Esophagus muscularis mucosa (tissue), 4 donors: ENCODE results near the gene NSD2. TPM values are rescaled to one million over a fixed set of nuclear protein-coding genes. Genes with fewer than 3 reads are reported as not detected.

Source experiments
- DNase-seq: peaks from one replicate; pipeline ENCODE4 v3.0.0-alpha.2; 2017; ENCODE audit errors: extremely low spot score
- H3K27ac ChIP-seq, 4 donors: fragments of 200-600 bp; sonication (generic); replicated peaks in 1 of 4; 1 replicate in 3 of 4; 2 replicates in 1 of 4; pipeline ENCODE4 v1.5.1; 2016 to 2019; ENCODE audit warnings: mild to moderate bottlenecking in 1 of 4
- H3K27me3 ChIP-seq, 4 donors: fragments of 200-600 bp; sonication (generic); one replicate each; pipeline versions ENCODE4 v1.5.1 to v1.6.0; 2016 to 2019
- H3K36me3 ChIP-seq, 4 donors: fragments of 200-600 bp; sonication (generic); one replicate each; pipeline ENCODE4 v1.5.1; 2016 to 2019
- H3K4me1 ChIP-seq, 4 donors: fragments of 200-600 bp; sonication (generic); one replicate each; pipeline ENCODE4 v1.5.1; 2016 to 2019
- H3K4me3 ChIP-seq, 4 donors: fragments of 200-600 bp; sonication (generic); 1 replicate in 2 of 4; 2 replicates in 2 of 4; pipeline ENCODE4 v1.5.1; 2016 to 2019; ENCODE audit warnings: mild to moderate bottlenecking in 4 of 4, moderate library complexity in 1 of 4
- H3K9me3 ChIP-seq, 4 donors: fragments of 200-600 bp; sonication (generic); 1 replicate in 3 of 4; 2 replicates in 1 of 4; pipeline ENCODE4 v1.5.1; 2016 to 2019
- CTCF ChIP-seq, 3 experiments: fragments of 200-600 bp in 2 of 3; fragments of 450-650 bp in 1 of 3; sonication (generic) in 2 of 3; IDR thresholded peaks; one replicate each; pipeline ENCODE4 v1.5.1; 2017 to 2019; ENCODE audit warnings: antibody characterized with exemption in 3 of 3, mild to moderate bottlenecking in 2 of 3, moderate library complexity in 1 of 3
- EP300 ChIP-seq: sonication (generic); formaldehyde crosslinking; IDR thresholded peaks from one replicate; pipeline ENCODE4 v1.6.1; 2017; ENCODE audit warnings: antibody characterized with exemption
- POLR2A ChIP-seq: fragments of 450-650 bp; IDR thresholded peaks from one replicate; pipeline ENCODE4 v1.6.1; 2017; ENCODE audit warnings: antibody characterized with exemption, moderate library complexity, mild to moderate bottlenecking, low read depth
- POLR2AphosphoS5 ChIP-seq, 2 donors: sonication (generic); formaldehyde crosslinking; IDR thresholded peaks; one replicate each; pipeline ENCODE4 v1.6.1; 2017; ENCODE audit warnings: antibody characterized with exemption in 2 of 2
- WGBS: methylation state at CpG from one replicate; pipeline ENCODE4 v1.1.5; 2018; 5-methylcytosine and 5-hydroxymethylcytosine counted together
- intact Hi-C: fragments of 100-400 bp; cut with DNase I; formaldehyde crosslinking; loops from one replicate; pipeline ENCODE4 v1.15.1; 2023
- total RNA-seq, 4 donors: library from RNA; depleted of rRNA; stranded (reverse); fragments of >200 nt; gene quantifications; one replicate each; pipeline versions ENCODE4 v1.1.0 to v1.2.1, GENCODE V29; 2016

The NSD2 gene
- total RNA-seq, 4 donors from 2014 or later, result 31.8 to 44.2 (median 37.5) TPM

DNA sequence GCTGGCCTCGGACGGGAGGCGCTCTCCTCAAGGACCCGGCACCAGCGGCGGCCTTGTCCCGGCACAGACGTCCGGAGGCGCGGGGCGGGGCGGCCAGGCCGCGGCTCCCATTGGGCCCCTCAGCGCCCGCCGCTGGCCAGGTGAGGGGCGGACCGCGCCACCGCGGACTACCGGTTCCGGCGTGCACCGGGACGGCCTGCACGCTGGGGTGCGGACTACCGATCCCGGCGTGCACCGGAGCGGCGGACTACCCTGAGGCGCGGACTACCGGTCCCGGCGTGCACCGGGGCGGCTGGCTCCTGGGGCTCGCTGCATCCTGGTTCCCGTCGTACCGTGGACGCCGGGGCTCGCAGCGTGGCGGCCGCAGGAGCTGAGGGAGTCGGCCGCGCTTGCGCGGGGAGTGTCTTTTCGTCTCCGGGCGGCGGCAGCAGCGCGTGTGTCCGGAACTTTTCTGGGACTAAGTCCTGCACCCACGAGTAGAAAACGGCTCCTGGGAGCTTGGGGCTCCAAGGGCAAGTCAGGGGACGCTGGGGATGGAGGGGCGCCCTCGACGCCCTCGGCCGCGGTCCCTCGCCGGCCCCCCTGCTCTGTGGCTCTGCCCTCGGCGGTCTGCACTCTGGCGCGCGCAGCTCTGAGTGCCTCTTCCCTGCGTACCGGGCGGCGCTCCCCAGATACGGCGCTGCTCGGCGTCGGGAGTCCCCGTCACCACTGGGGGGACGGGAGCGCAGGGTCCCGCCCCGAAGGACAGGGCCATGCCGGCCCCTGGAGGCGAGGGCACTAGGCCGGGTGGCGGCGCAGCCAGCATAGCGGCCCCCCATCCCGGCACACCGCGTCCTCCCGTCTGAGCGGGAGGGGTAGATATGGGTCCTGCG lies 14.9 kb upstream of the NSD2 start, which contains the start of gene LETM1:
Gene LETM1 (minus strand): TSS at position 86 of the 872 bp plus-strand sequence. CDS start 206 bp downstream, outside the sequence.
- peak within 1 kb of the TSS; percentile 67 to 92 (median 78) for H3K4me3 ChIP-seq
- 0% methylated on average over 16 of the region's 107 CpGs for WGBS
- no peak for TF ChIP-seq EP300
- TF ChIP-seq POLR2A, result no peak
- TF ChIP-seq CTCF (IDR thresholded peaks at IDR 0.05), result peak in 1 of 3 experiments; percentile 21
- peak; percentile 81 to 95 for TF ChIP-seq POLR2AphosphoS5 (IDR thresholded peaks at IDR 0.05)
- no peaks in the 10 kb centered on the region for H3K9me3 ChIP-seq
- H3K4me1 ChIP-seq, result peaks cover 40 to 61% (median 48%) of the 10 kb centered on the region in 4 donors
- intact Hi-C loops, result loop anchor here (5.0 kb wide), 1 partner anchor 41 kb away; no protein-coding TSS in a partner anchor
- H3K27ac ChIP-seq, result peak within 1 kb of the TSS; percentile 73 to 96 (median 90)
- H3K27me3 ChIP-seq, result no peaks in the 10 kb centered on the region
- peak; percentile 97 for DNase-seq
- H3K36me3 ChIP-seq, result peaks cover 0 to 7% (median 0%) of the 10 kb centered on the region in 4 donors

DNA sequence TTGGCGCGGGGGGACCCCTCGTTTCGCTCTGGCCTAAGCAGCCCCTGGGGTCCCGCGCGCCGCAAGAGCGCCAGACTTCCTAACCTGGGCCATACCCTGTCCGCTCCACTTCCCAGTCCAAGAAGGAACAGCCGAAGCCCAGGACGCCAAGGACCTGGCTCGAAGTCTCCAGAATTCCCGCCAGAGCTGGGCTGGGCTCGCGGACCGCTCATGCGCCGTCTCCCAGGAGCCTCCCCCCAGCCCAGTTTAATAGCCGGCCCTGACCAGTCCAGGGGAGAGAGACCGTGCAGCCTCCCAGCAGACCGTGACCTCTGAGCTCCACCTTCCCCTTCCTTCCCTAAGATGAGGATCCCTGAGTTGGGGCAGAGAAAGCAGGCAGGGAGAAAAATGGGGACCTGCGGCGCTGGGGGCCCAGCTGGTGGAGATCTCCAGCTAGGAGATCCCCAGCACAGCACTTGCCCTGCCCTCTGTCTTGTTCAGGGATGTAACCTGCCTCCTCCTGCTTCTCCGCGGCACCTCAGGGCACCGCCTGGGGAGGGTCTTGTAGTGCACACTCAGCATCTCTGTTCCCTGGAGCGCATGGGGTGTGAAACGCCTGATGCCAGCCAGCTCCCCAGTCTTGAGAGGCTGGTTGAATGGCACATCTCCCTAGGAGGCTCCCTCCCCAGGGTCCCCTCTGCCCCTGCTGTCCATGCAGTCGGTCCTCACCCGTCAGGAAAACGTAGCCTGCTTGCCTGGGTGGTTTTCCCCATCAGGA lies 14.1 kb upstream of the NSD2 start:
- peak in 1 of 2 donors; percentile 5 for TF ChIP-seq POLR2AphosphoS5 (IDR thresholded peaks at IDR 0.05)
- TF ChIP-seq EP300, result no peak
- no peak for TF ChIP-seq CTCF (IDR thresholded peaks at IDR 0.05)
- Histone ChIP-seq H3K27me3 (peaks cover 0 to 2% (median under 1%) of the 10 kb centered on the region in 4 donors), H3K4me3 (peak overlapping the region; percentile 67 to 92 (median 78)), H3K9me3 (no peaks in the 10 kb centered on the region), H3K27ac (peak overlapping the region; percentile 73 to 96 (median 90)), H3K36me3 (peaks cover 0 to 7% (median 0%) of the 10 kb centered on the region in 4 donors), H3K4me1 (peaks cover 32 to 53% (median 41%) of the 10 kb centered on the region in 4 donors)
- 81% methylated on average over 7 of the region's 32 CpGs for WGBS
- intact Hi-C loops, result loop anchor here (5.0 kb wide), 1 partner anchor 40 kb away; no protein-coding TSS in a partner anchor
- DNase-seq, result no peak

GRCh38 chr4:1857931-1858330 lies 13.3 kb upstream of the NSD2 start:
- H3K9me3 ChIP-seq, result no peaks in the 10 kb centered on the region
- H3K36me3 ChIP-seq, result peaks cover 0 to 6% (median 0%) of the 10 kb centered on the region in 4 donors
- H3K4me1 ChIP-seq, result peaks cover 29 to 51% (median 43%) of the 10 kb centered on the region in 4 donors
- no peak overlapping the region for H3K4me3 ChIP-seq
- no peak for DNase-seq
- 67% methylated on average over 1 of the region's 5 CpGs for WGBS
- intact Hi-C loops, result loop anchor here (5.0 kb wide), 1 partner anchor 39 kb away; no protein-coding TSS in a partner anchor
- TF ChIP-seq EP300, result no peak
- no peak for TF ChIP-seq CTCF (IDR thresholded peaks at IDR 0.05)
- TF ChIP-seq POLR2A, result no peak
- TF ChIP-seq POLR2AphosphoS5 (IDR thresholded peaks at IDR 0.05), result no peak
- H3K27ac ChIP-seq, result no peak overlapping the region
- H3K27me3 ChIP-seq, result peaks cover 0 to 9% (median 3%) of the 10 kb centered on the region in 4 donors

GRCh38 chr4:1859389-1859753 lies 11.8 kb upstream of the NSD2 start:
- intact Hi-C loops, result loop anchor here (5.0 kb wide), 1 partner anchor 38 kb away; no protein-coding TSS in a partner anchor
- Histone ChIP-seq H3K27me3 (peaks cover 0 to 23% (median 14%) of the 10 kb centered on the region in 4 donors), H3K4me3 (no peak overlapping the region), H3K4me1 (peaks cover 21 to 36% (median 31%) of the 10 kb centered on the region in 4 donors), H3K36me3 (no peaks in the 10 kb centered on the region), H3K27ac (no peak overlapping the region), H3K9me3 (no peaks in the 10 kb centered on the region)
- no peak for DNase-seq
- WGBS, result 100% methylated on average over 1 of the region's 1 CpG
- TF ChIP-seq EP300 (no peak), POLR2A (no peak), POLR2AphosphoS5 (IDR thresholded peaks at IDR 0.05) (no peak), CTCF (IDR thresholded peaks at IDR 0.05) (no peak)
